MM.1S (cell line): ENCODE results near the gene PLCG2.

ENCODE experiments used
- DNase-seq: peaks from one replicate; pipeline ENCODE4 v3.0.0-alpha.2; 2015
- H2AFZ ChIP-seq: fragments of 300-600 bp; sonication (generic); 2 replicates; pipeline ENCODE4 v1.6.0; 2016; ENCODE audit warnings: antibody characterized with exemption, low read length
- H3F3A ChIP-seq: fragments of 300-600 bp; sonication (generic); 2 replicates; pipeline ENCODE4 v1.6.1; 2016; ENCODE audit warnings: mild to moderate bottlenecking, antibody characterized with exemption, low read length, moderate library complexity, mixed read lengths; ENCODE audit not compliant: insufficient read depth
- H3K27ac ChIP-seq: fragments of 300-600 bp; sonication (generic); 2 replicates; pipeline ENCODE4 v1.5.1; 2016; ENCODE audit warnings: mild to moderate bottlenecking, low read length
- H3K27me3 ChIP-seq: fragments of 300-600 bp; sonication (generic); replicated peaks from 2 replicates; pipeline ENCODE4 v1.6.0; 2016; ENCODE audit warnings: low read length; ENCODE audit not compliant: insufficient read depth
- H3K36me3 ChIP-seq: fragments of 300-600 bp; sonication (generic); replicated peaks from 2 replicates; pipeline ENCODE4 v1.6.1; 2016; ENCODE audit warnings: mild to moderate bottlenecking, low read length, mixed read lengths; ENCODE audit not compliant: insufficient read depth
- H3K4me1 ChIP-seq: fragments of 300-600 bp; sonication (generic); 2 replicates; pipeline ENCODE4 v1.6.1; 2016; ENCODE audit warnings: low read length, mixed read lengths
- H3K4me2 ChIP-seq: fragments of 300-600 bp; sonication (generic); 2 replicates; pipeline ENCODE4 v1.6.0; 2016; ENCODE audit warnings: low read depth, low read length
- H3K4me3 ChIP-seq: fragments of 300-600 bp; sonication (generic); 2 replicates; pipeline ENCODE4 v1.5.1; 2016; ENCODE audit warnings: low read length, mixed read lengths
- H3K79me2 ChIP-seq: fragments of 300-600 bp; sonication (generic); 2 replicates; pipeline ENCODE4 v1.6.1; 2016; ENCODE audit warnings: mixed run types, low read length, mixed read lengths
- H3K9ac ChIP-seq: fragments of 300-600 bp; sonication (generic); 2 replicates; pipeline ENCODE4 v1.6.1; 2016; ENCODE audit warnings: low read length, mixed read lengths
- H3K9me2 ChIP-seq: fragments of 300-600 bp; sonication (generic); replicated peaks from 2 replicates; pipeline ENCODE4 v1.6.1; 2016; ENCODE audit warnings: mild to moderate bottlenecking, low read length, mixed read lengths; ENCODE audit not compliant: insufficient read depth
- H3K9me3 ChIP-seq: fragments of 300-600 bp; sonication (generic); replicated peaks from 2 replicates; pipeline ENCODE4 v1.6.1; 2016; ENCODE audit warnings: mild to moderate bottlenecking, low read length, mixed read lengths; ENCODE audit not compliant: insufficient read depth
- H4K20me1 ChIP-seq: fragments of 300-600 bp; sonication (generic); 2 replicates; pipeline ENCODE4 v1.6.1; 2016; ENCODE audit warnings: mild to moderate bottlenecking, low read length, moderate library complexity, mixed read lengths; ENCODE audit not compliant: insufficient read depth
- CTCF ChIP-seq: fragments of 300-600 bp; sonication (generic); IDR thresholded peaks from 2 replicates; pipeline ENCODE4 v1.5.1; 2016; ENCODE audit warnings: antibody characterized with exemption, low read length, mixed read lengths
- EZH2 ChIP-seq: fragments of 300-600 bp; sonication (generic); optimal IDR thresholded peaks from 2 replicates; pipeline ENCODE3; 2017; ENCODE audit warnings: low read depth, mild to moderate bottlenecking, antibody characterized with exemption, low read length, mixed read lengths
- EZH2phosphoT487 ChIP-seq: fragments of 300-600 bp; sonication (generic); IDR thresholded peaks from 2 replicates; pipeline ENCODE4 v1.6.1; 2018; ENCODE audit warnings: antibody characterized with exemption, low read length

PLCG2 gene

DNA sequence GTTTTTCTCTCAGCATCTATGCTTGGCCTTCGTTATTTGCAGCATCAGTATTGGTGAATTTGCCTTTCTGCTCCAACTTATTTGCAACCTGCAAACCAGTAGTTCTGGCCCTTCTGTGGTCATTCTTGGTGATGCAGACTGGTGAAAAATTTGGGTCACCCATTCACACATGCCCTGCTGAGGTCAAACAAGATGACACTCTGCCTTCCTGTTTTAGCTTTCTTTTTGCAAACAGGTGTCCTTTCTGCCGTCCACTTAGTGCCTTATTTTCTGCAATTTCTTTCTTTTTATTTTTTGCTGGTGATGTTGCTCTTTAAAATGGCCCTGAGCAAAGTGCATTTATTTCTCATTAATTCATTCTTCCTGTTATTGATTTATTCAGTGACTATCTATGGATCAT, 31.3 kb downstream of the PLCG2 start:
- H3K4me3 ChIP-seq: peak overlapping the region; percentile 11; the same call in 1 of the 2 replicates
- H3K9me2 ChIP-seq: no peaks in the 10 kb centered on the region
- peak; percentile 69 for DNase-seq
- H3K27me3 ChIP-seq: no peaks in the 10 kb centered on the region
- H3K4me2 ChIP-seq: peak overlapping the region; percentile 66
- H3K36me3 ChIP-seq: no peaks in the 10 kb centered on the region
- H3K9me3 ChIP-seq: no peaks in the 10 kb centered on the region
- H3F3A ChIP-seq: peaks cover 30% of the 10 kb centered on the region
- H3K27ac ChIP-seq: peak overlapping the region; percentile 99
- TF ChIP-seq EZH2: no peak
- no peak for TF ChIP-seq EZH2phosphoT487
- no peak for TF ChIP-seq CTCF
- H4K20me1 ChIP-seq: no peaks in the 10 kb centered on the region
- H3K4me1 ChIP-seq: peaks cover 32% of the 10 kb centered on the region
- no peak overlapping the region for H2AFZ ChIP-seq
- H3K9ac ChIP-seq: peak overlapping the region; percentile 74
- peaks cover 40% of the 10 kb centered on the region for H3K79me2 ChIP-seq

GRCh38 chr16:81810894-81811538, 31.9 kb downstream of the PLCG2 start:
- Histone ChIP-seq H3K4me3 (peak overlapping the region; percentile 11; the same call in 1 of the 2 replicates), H4K20me1 (no peaks in the 10 kb centered on the region), H2AFZ (no peak overlapping the region), H3K9me2 (no peaks in the 10 kb centered on the region), H3K27ac (peak overlapping the region; percentile 99), H3K4me1 (peaks cover 32% of the 10 kb centered on the region), H3K36me3 (no peaks in the 10 kb centered on the region), H3K9ac (peak overlapping the region; percentile 74), H3K27me3 (no peaks in the 10 kb centered on the region), H3F3A (peaks cover 30% of the 10 kb centered on the region), H3K9me3 (no peaks in the 10 kb centered on the region), H3K4me2 (peak overlapping the region; percentile 66), H3K79me2 (peaks cover 42% of the 10 kb centered on the region)
- DNase-seq: peak; percentile 78
- TF ChIP-seq CTCF (no peak), EZH2 (no peak), EZH2phosphoT487 (no peak)

DNA sequence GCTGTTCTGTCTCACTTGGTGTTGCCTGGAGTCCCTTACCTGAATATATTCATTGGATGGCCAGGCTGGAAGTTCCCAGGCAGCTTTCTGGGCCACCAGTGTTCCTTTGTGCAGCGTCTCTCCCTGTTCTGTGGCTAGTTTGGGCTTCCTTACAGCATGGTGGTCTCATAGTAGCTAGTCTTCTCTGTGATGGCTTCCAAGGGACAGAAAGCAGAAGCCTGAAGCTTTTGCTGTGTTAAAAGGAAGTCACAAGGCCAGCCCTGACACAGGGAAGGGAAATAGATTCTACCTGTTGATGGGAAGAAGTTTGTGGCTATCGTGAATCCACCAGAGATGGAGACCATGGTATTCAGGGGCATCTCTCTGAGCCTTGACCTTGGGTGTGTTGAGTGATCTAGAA, 34.6 kb downstream of the PLCG2 start:
- no peak for DNase-seq
- H3K9me2 ChIP-seq: no peaks in the 10 kb centered on the region
- H3K4me3 ChIP-seq: no peak overlapping the region
- H3K27ac ChIP-seq: peak overlapping the region; percentile 16; the same call in 1 of the 2 replicates
- no peak overlapping the region for H2AFZ ChIP-seq
- no peaks in the 10 kb centered on the region for H3K9me3 ChIP-seq
- H3K4me2 ChIP-seq: no peak overlapping the region
- no peak for TF ChIP-seq EZH2phosphoT487
- no peak for TF ChIP-seq CTCF
- no peak for TF ChIP-seq EZH2
- H3K79me2 ChIP-seq: peaks cover 33% of the 10 kb centered on the region
- H3K36me3 ChIP-seq: no peaks in the 10 kb centered on the region
- H3K4me1 ChIP-seq: peaks cover 38% of the 10 kb centered on the region
- H3K27me3 ChIP-seq: no peaks in the 10 kb centered on the region
- H3K9ac ChIP-seq: no peak overlapping the region
- H3F3A ChIP-seq: peaks cover 42% of the 10 kb centered on the region
- H4K20me1 ChIP-seq: no peaks in the 10 kb centered on the region
